HepG2 (cell line): Measurements from ENCODE around the gene ZSCAN23. TPM values are rescaled to one million over a fixed set of nuclear protein-coding genes. Genes with fewer than 3 reads are reported as not detected.

Experiments
- ARNT ChIP-seq: fragments of 450-650 bp; IDR thresholded peaks from 2 replicates; pipeline ENCODE4 v1.6.1; 2017
- CC2D1A ChIP-seq: sonication (generic); formaldehyde crosslinking; IDR thresholded peaks from 2 replicates; pipeline ENCODE4 v1.8.1; 2023; ENCODE audit warnings: mild to moderate bottlenecking, missing genetic modification reagents
- DNMT1 ChIP-seq: sonication (generic); formaldehyde crosslinking; IDR thresholded peaks from 2 replicates; pipeline ENCODE4 v1.5.1; 2020; ENCODE audit warnings: mild to moderate bottlenecking, missing genetic modification reagents
- EP300 ChIP-seq, 3 experiments: sonication (generic) in 1 of 3; formaldehyde crosslinking in 1 of 3; IDR thresholded peaks; 2 replicates each; pipeline versions ENCODE4 v1.5.1 to v1.6.1; 2011 to 2020; ENCODE audit warnings: low read depth in 2 of 3, low read length in 2 of 3, borderline replicate concordance in 1 of 3, improper control_type of control experiment in 1 of 3, mild to moderate bottlenecking in 1 of 3, missing genetic modification reagents in 1 of 3, moderate library complexity in 1 of 3
- FOXP1 ChIP-seq, 2 experiments: fragments of 450-650 bp in 1 of 2; IDR thresholded peaks; 2 replicates each; pipeline ENCODE4 v1.6.1; 2017 to 2018; ENCODE audit warnings: antibody characterized with exemption in 1 of 2
- FOXP4 ChIP-seq: sonication (generic); formaldehyde crosslinking; IDR thresholded peaks from 2 replicates; pipeline ENCODE4 v1.4.0; 2020; ENCODE audit warnings: missing genetic modification reagents
- GTF3A ChIP-seq: sonication (generic); formaldehyde crosslinking; conservative IDR thresholded peaks from 2 replicates; pipeline ENCODE4 v1.4.0; 2020; ENCODE audit warnings: mild to moderate bottlenecking, missing genetic modification reagents
- GZF1 ChIP-seq: sonication (generic); formaldehyde crosslinking; IDR thresholded peaks from 2 replicates; pipeline ENCODE4 v1.5.1; 2020; ENCODE audit warnings: mild to moderate bottlenecking, missing genetic modification reagents
- HMG20B ChIP-seq: conservative IDR thresholded peaks from 2 replicates; pipeline ENCODE4 v1.6.1; 2016; ENCODE audit warnings: missing genetic modification reagents, missing compliant biosample characterization
- IKZF1 ChIP-seq: fragments of 450-650 bp; IDR thresholded peaks from 2 replicates; pipeline ENCODE4 v1.7.1; 2016
- KDM5A ChIP-seq: fragments of 200-600 bp; sonication (generic); IDR thresholded peaks from 2 replicates; pipeline ENCODE4 v1.7.0; 2018; ENCODE audit warnings: antibody characterized with exemption, mild to moderate bottlenecking, low read length, borderline replicate concordance
- PCBP2 ChIP-seq: fragments of 200-400 bp; formaldehyde crosslinking; optimal IDR thresholded peaks from 2 replicates; pipeline ENCODE3; 2018; ENCODE audit warnings: low read length, low read depth; ENCODE audit not compliant: poor library complexity, severe bottlenecking
- SAP130 ChIP-seq: IDR thresholded peaks from 2 replicates; pipeline ENCODE4 v1.6.1; 2016; ENCODE audit warnings: low read depth
- SMAD3 ChIP-seq: sonication (generic); formaldehyde crosslinking; IDR thresholded peaks from 2 replicates; pipeline ENCODE4 v1.4.0; 2020; ENCODE audit warnings: missing genetic modification reagents
- SP5 ChIP-seq: IDR thresholded peaks from 2 replicates; pipeline ENCODE4 v1.6.1; 2016; ENCODE audit warnings: low read depth, borderline replicate concordance
- SUZ12 ChIP-seq: fragments of 150-350 bp; IDR thresholded peaks from 2 replicates; pipeline ENCODE4 v1.6.1; 2014; ENCODE audit warnings: low read depth, low read length
- ZNF101 ChIP-seq: sonication (generic); formaldehyde crosslinking; IDR thresholded peaks from 2 replicates; pipeline ENCODE4 v1.4.0; 2020; ENCODE audit warnings: mild to moderate bottlenecking, low read depth, missing genetic modification reagents, borderline replicate concordance
- ZNF24 ChIP-seq: fragments of 450-650 bp; IDR thresholded peaks from 2 replicates; pipeline ENCODE4 v1.6.1; 2017; ENCODE audit warnings: antibody characterized with exemption, mild to moderate bottlenecking
- ZNF260 ChIP-seq: sonication (generic); formaldehyde crosslinking; IDR thresholded peaks from 2 replicates; pipeline ENCODE4 v1.4.0; 2020; ENCODE audit warnings: missing genetic modification reagents, low read depth, mild to moderate bottlenecking, borderline replicate concordance
- ZNF34 ChIP-seq: sonication (generic); formaldehyde crosslinking; IDR thresholded peaks from 2 replicates; pipeline ENCODE4 v1.4.0; 2020; ENCODE audit warnings: mild to moderate bottlenecking, missing genetic modification reagents, borderline replicate concordance
- ZNF552 ChIP-seq: sonication (generic); formaldehyde crosslinking; IDR thresholded peaks from 2 replicates; pipeline ENCODE4 v1.9.0; 2022; ENCODE audit warnings: missing genetic modification reagents, mild to moderate bottlenecking, borderline replicate concordance
- ZNF577 ChIP-seq: sonication (generic); formaldehyde crosslinking; IDR thresholded peaks from 2 replicates; pipeline ENCODE4 v1.4.0; 2020; ENCODE audit warnings: mild to moderate bottlenecking, low read depth, missing genetic modification reagents, borderline replicate concordance
- ZNF629 ChIP-seq: sonication (generic); formaldehyde crosslinking; conservative IDR thresholded peaks from 2 replicates; pipeline ENCODE4 v1.5.0; 2020; ENCODE audit warnings: missing genetic modification reagents
- ZNF644 ChIP-seq: IDR thresholded peaks from 2 replicates; pipeline ENCODE4 v1.6.1; 2016; ENCODE audit warnings: low read depth
- ZNF75D ChIP-seq: sonication (generic); formaldehyde crosslinking; IDR thresholded peaks from 2 replicates; pipeline ENCODE4 v1.8.1; 2023; ENCODE audit warnings: missing genetic modification reagents, mild to moderate bottlenecking, borderline replicate concordance
- ZNF788 ChIP-seq: sonication (generic); formaldehyde crosslinking; IDR thresholded peaks from 2 replicates; pipeline ENCODE4 v1.5.0; 2020; ENCODE audit warnings: mild to moderate bottlenecking, missing genetic modification reagents, borderline replicate concordance
- polyA plus RNA-seq, 8 experiments: library from polyadenylated mRNA; depleted of rRNA in 3 of 8; stranded (reverse) in 7 of 8; unstranded in 1 of 8; fragments of >200 nt; fragmentation: Illumina TruSeq in 4 of 8; extraction: Trizol in 4 of 8; gene quantifications; 2 replicates each; pipeline versions ENCODE4 v1.2.1 to v1.2.3, GENCODE V29; 2011 to 2016; ENCODE audit warnings: low read depth in 4 of 8, missing spikeins in 1 of 8, mixed read lengths in 1 of 8; ENCODE audit not compliant: insufficient read depth in 1 of 8
- total RNA-seq, 5 experiments: library from RNA; depleted of rRNA; stranded (reverse); fragments of >200 nt; fragmentation: Illumina TruSeq; extraction: Trizol; gene quantifications; 2 replicates each; pipeline ENCODE4 v1.2.3, GENCODE V29; 2016; ENCODE audit warnings: low read depth in 1 of 5
- TF ChIP-seq, protein P1 (sequence below): IDR thresholded peaks from 2 replicates; pipeline ENCODE4 v1.6.1; 2012; ENCODE audit warnings: inconsistent platforms

Gene ZSCAN23
- total and polyA plus RNA-seq, 2 of the 13 experiments (the other 11 are each of a cell fraction or from before 2014, with no cell fraction given): 0.29 to 1.2 TPM

GRCh38 chr6:28399350-28400121, 43.8 kb downstream of the ZSCAN23 start, which contains the start of gene ZSCAN12 (continued):
- TF ChIP-seq, protein P1, sequence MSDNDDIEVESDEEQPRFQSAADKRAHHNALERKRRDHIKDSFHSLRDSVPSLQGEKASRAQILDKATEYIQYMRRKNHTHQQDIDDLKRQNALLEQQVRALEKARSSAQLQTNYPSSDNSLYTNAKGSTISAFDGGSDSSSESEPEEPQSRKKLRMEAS: peak; percentile 87
- TF ChIP-seq ZNF629: no peak; the same call in 1 of the 2 replicates
- peak; percentile 91 for TF ChIP-seq ZNF644
- no peak for TF ChIP-seq IKZF1
- TF ChIP-seq ZNF577: no peak
- TF ChIP-seq ZNF24: peak; percentile 50; the same call in 1 of the 2 replicates
- 0 out of 2 replicates have a peak, but pooled peaks have one; percentile 58 for TF ChIP-seq GTF3A (CRISPR knock-in tag)
- TF ChIP-seq ZNF552 (CRISPR knock-in tag): peak; percentile 92; the same call in 1 of the 2 replicates
- TF ChIP-seq DNMT1: 0 out of 2 replicates have a peak, but pooled peaks have one; percentile 76
- TF ChIP-seq SP5 (CRISPR knock-in tag): no peak; the same call in 1 of the 2 replicates
- peak; percentile 86; the same call in 1 of the 2 replicates for TF ChIP-seq ZNF34 (CRISPR knock-in tag)
- peak; percentile 82; the same call in 1 of the 2 replicates for TF ChIP-seq ZNF75D (CRISPR knock-in tag)
- no peak for TF ChIP-seq ARNT
- TF ChIP-seq SMAD3 (CRISPR knock-in tag): peak; percentile 95
- TF ChIP-seq ZNF788 (CRISPR knock-in tag): peak; percentile 98
- TF ChIP-seq SUZ12: no peak
- TF ChIP-seq ZNF101: peak; percentile 93
- TF ChIP-seq SAP130 (CRISPR knock-in tag): peak; percentile 97
- peak; percentile 96 for TF ChIP-seq KDM5A
- TF ChIP-seq PCBP2: no peak
- TF ChIP-seq ZNF260 (CRISPR knock-in tag): no peak
- peak; percentile 17; the same call in 1 of the 2 replicates for TF ChIP-seq HMG20B (CRISPR knock-in tag)
- peak; percentile 82; the same call in 1 of the 2 replicates for TF ChIP-seq GZF1 (CRISPR knock-in tag)
- peak in 1 of 2 experiments; percentile 64; a peak in 3 of 4 replicates for TF ChIP-seq EP300 (IDR thresholded peaks at IDR 0.05; ENCODE audit: low read depth in 2 of 2, low read length in 2 of 2)
- no peak for TF ChIP-seq EP300 (CRISPR knock-in tag; IDR thresholded peaks at IDR 0.05; ENCODE audit: borderline replicate concordance)
- no peak for TF ChIP-seq FOXP1 (IDR thresholded peaks at IDR 0.05)
- TF ChIP-seq FOXP1 (CRISPR knock-in tag; IDR thresholded peaks at IDR 0.05): no peak
- peak; percentile 39; the same call in 1 of the 2 replicates for TF ChIP-seq FOXP4 (CRISPR knock-in tag)
- no peak for TF ChIP-seq CC2D1A
